ENCODE results near the gene KLC3. TPM values are rescaled to one million over a fixed set of nuclear protein-coding genes. Genes with fewer than 3 reads are reported as not detected.

Gene KLC3
- total RNA-seq, 1 experiment from 2014 or later, result 4.8 TPM

GRCh38 chr19:45349126-45349415, 8.5 kb downstream of the KLC3 start:
- Histone ChIP-seq H3K4me2 (ENCODE audit: insufficient read depth, insufficient read length, low read length) (no peak overlapping the region), H3K14ac (ENCODE audit: insufficient read depth, low read length) (no peak overlapping the region), H4K8ac (replicated peaks; ENCODE audit: insufficient read length, low read depth, low read length) (no peak overlapping the region), H3T11ph (ENCODE audit: low read length) (no peak overlapping the region), H3K4ac (ENCODE audit: low read depth, low read length) (no peak overlapping the region), H4K91ac (ENCODE audit: insufficient read length, low read depth, low read length) (no peak overlapping the region), H2AK5ac (ENCODE audit: insufficient read length, low read length) (no peak overlapping the region), H4K20me1 (ENCODE audit: control insufficient read depth, insufficient read depth, insufficient read length) (peaks cover 2% of the 10 kb centered on the region), H3K9me3 (ENCODE audit: control insufficient read depth, low read depth, low read length) (no peaks in the 10 kb centered on the region), H3K9ac (ENCODE audit: extremely low read depth, insufficient read length, low read length) (no peak overlapping the region), H2BK15ac (ENCODE audit: low read depth, low read length) (no peak overlapping the region), H3K27me3 (ENCODE audit: insufficient read depth, low read length) (no peaks in the 10 kb centered on the region), H3K79me1 (ENCODE audit: insufficient read depth, low read depth, low read length, poor library complexity, severe bottlenecking) (no peaks in the 10 kb centered on the region), H3K79me2 (ENCODE audit: insufficient read depth, low read length) (no peaks in the 10 kb centered on the region), H3K27ac (ENCODE audit: insufficient read length, low read depth, low read length) (no peak overlapping the region), H3K18ac (ENCODE audit: insufficient read length, low read depth, low read length) (no peak overlapping the region), H3K4me1 (ENCODE audit: insufficient read depth, low read length) (no peaks in the 10 kb centered on the region), H3K23me2 (ENCODE audit: insufficient read length, low read depth, low read length, poor library complexity, severe bottlenecking) (no peaks in the 10 kb centered on the region), H2BK20ac (ENCODE audit: low read depth, low read length, poor library complexity, severe bottlenecking) (no peak overlapping the region), H3K23ac (ENCODE audit: insufficient read length, low read depth, low read length) (no peak overlapping the region), H3K56ac (ENCODE audit: insufficient read length, low read depth, low read length) (no peak overlapping the region), H2BK12ac (ENCODE audit: insufficient read length, low read depth, low read length) (no peak overlapping the region), H4K5ac (ENCODE audit: insufficient read length, low read depth, low read length) (no peak overlapping the region), H2AFZ (ENCODE audit: low read length) (no peak overlapping the region), H2BK120ac (ENCODE audit: low read depth, low read length, poor library complexity, severe bottlenecking) (no peak overlapping the region), H2BK5ac (ENCODE audit: insufficient read length, low read length) (no peak overlapping the region)
- no peak for DNase-seq
- TF ChIP-seq CTCF (conservative IDR thresholded peaks at IDR 0.05), result no peak
- H3K9me3 Mint-ChIP-seq, result no peaks in the 10 kb centered on the region
- WGBS (ENCODE audit: extremely low coverage, insufficient read length, low lambda C conversion rate), result no CpG with 5 or more reads among the region's 3 CpGs
- peaks cover 22 to 51% (median 45%) of the 10 kb centered on the region in 3 experiments; a peak in 6 of 7 replicates for H3K36me3 Mint-ChIP-seq (ENCODE audit: insufficient read depth in 1 of 3, low read depth in 3 of 3)
- peaks cover 8 to 20% of the 10 kb centered on the region in 2 experiments; a peak in 3 of 4 replicates for H3K4me1 Mint-ChIP-seq
- H3K27me3 Mint-ChIP-seq (ENCODE audit: low read depth), result peaks cover 2% of the 10 kb centered on the region
- H3K27ac Mint-ChIP-seq, result peak overlapping the region in 1 of 3 experiments; percentile 37; a peak in 1 of 7 replicates
- H3K4me3 Mint-ChIP-seq, result peak overlapping the region in 1 of 2 experiments; percentile 39; a peak in 2 of 5 replicates

Measured in H9 (cell line).